WTC11 (cell line): ENCODE data around the gene CCNF. TPM values are rescaled to one million over a fixed set of nuclear protein-coding genes. Genes with fewer than 3 reads are reported as not detected.

Experiments used
- CREM ChIP-seq: sonication (generic); formaldehyde crosslinking; IDR thresholded peaks from 2 replicates; pipeline ENCODE4 v1.8.1; 2022; ENCODE audit warnings: mild to moderate bottlenecking, missing genetic modification reagents, moderate library complexity
- ELF4 ChIP-seq: sonication (generic); formaldehyde crosslinking; IDR thresholded peaks from 2 replicates; pipeline ENCODE4 v1.8.1; 2022; ENCODE audit warnings: low read depth, mild to moderate bottlenecking, moderate library complexity, missing genetic modification reagents
- ESRRA ChIP-seq: sonication (generic); formaldehyde crosslinking; IDR thresholded peaks from 2 replicates; pipeline ENCODE4 v1.8.1; 2022; ENCODE audit warnings: mild to moderate bottlenecking, missing genetic modification reagents, borderline replicate concordance
- ETV6 ChIP-seq: sonication (generic); formaldehyde crosslinking; IDR thresholded peaks from 2 replicates; pipeline ENCODE4 v1.8.1; 2022; ENCODE audit warnings: mild to moderate bottlenecking, missing genetic modification reagents
- FOXP1 ChIP-seq: sonication (generic); formaldehyde crosslinking; IDR thresholded peaks from 2 replicates; pipeline ENCODE4 v1.8.0; 2022; ENCODE audit warnings: missing genetic modification reagents, mild to moderate bottlenecking, moderate library complexity, borderline replicate concordance
- NFYB ChIP-seq: sonication (generic); formaldehyde crosslinking; conservative IDR thresholded peaks from 2 replicates; pipeline ENCODE4 v1.8.0; 2022; ENCODE audit warnings: low read depth, missing genetic modification reagents
- NR1H2 ChIP-seq: sonication (generic); formaldehyde crosslinking; IDR thresholded peaks from 2 replicates; pipeline ENCODE4 v1.9.0; 2021; ENCODE audit warnings: mild to moderate bottlenecking, moderate library complexity, missing genetic modification reagents
- OVOL2 ChIP-seq: fragments of 250-450 bp; sonication (Bioruptor Pico); IDR thresholded peaks from 2 replicates; pipeline ENCODE4 v1.9.0; 2021; ENCODE audit warnings: mild to moderate bottlenecking, borderline replicate concordance
- RELA ChIP-seq: sonication (generic); formaldehyde crosslinking; IDR thresholded peaks from 2 replicates; pipeline ENCODE4 v1.8.1; 2022; ENCODE audit warnings: missing genetic modification reagents, mild to moderate bottlenecking, borderline replicate concordance
- RORB ChIP-seq: fragments of 250-450 bp; sonication (Bioruptor Pico); IDR thresholded peaks from 2 replicates; pipeline ENCODE4 v1.9.0; 2021; ENCODE audit warnings: mild to moderate bottlenecking
- SMAD3 ChIP-seq: sonication (generic); formaldehyde crosslinking; IDR thresholded peaks from 2 replicates; pipeline ENCODE4 v1.8.0; 2022; ENCODE audit warnings: missing genetic modification reagents, mild to moderate bottlenecking, borderline replicate concordance
- SP1 ChIP-seq: sonication (generic); formaldehyde crosslinking; conservative IDR thresholded peaks from 2 replicates; pipeline ENCODE4 v1.8.1; 2022; ENCODE audit warnings: missing genetic modification reagents
- TCF7 ChIP-seq: sonication (generic); formaldehyde crosslinking; IDR thresholded peaks from 2 replicates; pipeline ENCODE4 v1.8.0; 2022; ENCODE audit warnings: mild to moderate bottlenecking, low read depth, missing genetic modification reagents, moderate library complexity
- TEAD1 ChIP-seq: sonication (generic); formaldehyde crosslinking; IDR thresholded peaks from 2 replicates; pipeline ENCODE4 v1.8.0; 2022; ENCODE audit warnings: mild to moderate bottlenecking, missing genetic modification reagents
- TEAD4 ChIP-seq: sonication (generic); formaldehyde crosslinking; IDR thresholded peaks from 2 replicates; pipeline ENCODE4 v1.8.0; 2022; ENCODE audit warnings: mild to moderate bottlenecking, missing genetic modification reagents
- ZNF121 ChIP-seq: sonication (generic); formaldehyde crosslinking; IDR thresholded peaks from 2 replicates; pipeline ENCODE4 v1.8.0; 2023; ENCODE audit warnings: missing genetic modification reagents
- ZNF219 ChIP-seq: sonication (generic); formaldehyde crosslinking; IDR thresholded peaks from 2 replicates; pipeline ENCODE4 v1.8.0; 2023; ENCODE audit warnings: missing genetic modification reagents, mild to moderate bottlenecking, borderline replicate concordance
- ZNF317 ChIP-seq: sonication (generic); formaldehyde crosslinking; IDR thresholded peaks from 2 replicates; pipeline ENCODE4 v1.8.1; 2023; ENCODE audit warnings: low read depth, mild to moderate bottlenecking, moderate library complexity, missing genetic modification reagents, borderline replicate concordance
- total RNA-seq: library from RNA; stranded (reverse); gene quantifications from 3 replicates; pipeline ENCODE4 v1.2.3, GENCODE V29; 2021
- TF ChIP-seq, protein P1 (sequence below): sonication (generic); formaldehyde crosslinking; IDR thresholded peaks from 2 replicates; pipeline ENCODE4 v1.8.1; 2022; ENCODE audit warnings: mild to moderate bottlenecking, missing genetic modification reagents, moderate library complexity, borderline replicate concordance
- TF ChIP-seq, protein P2 (sequence below): sonication (generic); formaldehyde crosslinking; IDR thresholded peaks from 2 replicates; pipeline ENCODE4 v1.8.1; 2023; ENCODE audit warnings: mild to moderate bottlenecking, missing genetic modification reagents, moderate library complexity
- TF ChIP-seq, protein P3 (sequence below): sonication (generic); formaldehyde crosslinking; IDR thresholded peaks from 2 replicates; pipeline ENCODE4 v1.8.0; 2022; ENCODE audit warnings: mild to moderate bottlenecking, missing genetic modification reagents
- TF ChIP-seq, protein P4 (sequence below): sonication (generic); formaldehyde crosslinking; IDR thresholded peaks from 2 replicates; pipeline ENCODE4 v1.8.0; 2023; ENCODE audit warnings: mild to moderate bottlenecking, missing genetic modification reagents
- TF ChIP-seq, protein P5 (sequence below): sonication (generic); formaldehyde crosslinking; IDR thresholded peaks from 2 replicates; pipeline ENCODE4 v1.8.0; 2022; ENCODE audit warnings: mild to moderate bottlenecking, missing genetic modification reagents
- TF ChIP-seq, protein P6 (sequence below): sonication (generic); formaldehyde crosslinking; IDR thresholded peaks from 2 replicates; pipeline ENCODE4 v1.8.1; 2022; ENCODE audit warnings: low read depth, missing genetic modification reagents, borderline replicate concordance
- TF ChIP-seq, protein P7 (sequence below): sonication (generic); formaldehyde crosslinking; IDR thresholded peaks from 2 replicates; pipeline ENCODE4 v1.8.0; 2022; ENCODE audit warnings: missing genetic modification reagents
- TF ChIP-seq, protein P8 (sequence below): fragments of 250-450 bp; sonication (Bioruptor Pico); IDR thresholded peaks from 2 replicates; pipeline ENCODE4 v1.9.0; 2021; ENCODE audit warnings: mild to moderate bottlenecking

Gene CCNF
- total RNA-seq, 1 experiment from 2014 or later, result 65.7 TPM

DNA sequence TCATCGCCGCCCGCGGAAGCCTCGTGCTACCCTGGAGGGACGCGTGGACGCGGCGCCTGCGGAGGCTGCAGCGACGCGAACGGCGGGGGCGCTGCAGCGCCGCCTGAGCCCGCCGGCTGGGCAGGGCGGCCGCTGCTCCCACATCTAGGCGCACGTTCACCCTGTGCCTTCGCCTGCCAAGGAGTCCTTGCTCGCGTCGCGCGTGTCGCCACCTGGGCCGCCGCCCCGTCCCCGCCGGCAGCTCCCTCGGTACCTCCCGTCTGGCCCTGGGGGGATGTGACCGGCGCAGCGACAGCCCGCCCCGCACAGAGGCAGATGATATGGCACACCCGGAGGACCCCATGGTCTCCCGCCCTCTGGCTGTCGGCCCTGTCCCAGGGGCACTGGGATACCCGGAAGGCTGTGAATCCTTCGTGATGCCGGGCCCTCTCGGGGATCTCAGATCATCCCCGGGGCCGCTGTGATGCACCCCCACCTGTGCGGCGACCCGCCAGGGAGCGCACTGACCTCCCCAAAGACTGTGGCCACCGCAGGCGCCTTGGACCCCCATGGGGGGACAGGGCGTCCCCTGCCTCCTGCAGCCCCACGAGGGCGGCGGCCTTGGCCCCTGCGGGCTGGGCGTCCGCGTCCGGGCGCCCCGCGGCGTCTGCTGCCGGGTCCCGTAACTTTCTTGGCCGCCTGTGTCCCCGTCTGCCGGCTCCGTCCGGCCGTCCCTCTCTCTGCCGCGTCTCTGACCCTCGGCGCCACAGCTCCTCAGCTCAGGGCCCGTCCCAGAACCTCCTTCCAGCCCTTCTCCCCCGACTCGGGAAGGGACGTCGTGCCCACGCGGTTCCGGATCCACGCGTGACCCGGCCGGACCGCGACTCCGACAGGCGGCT, 45.0 kb downstream of the CCNF start (continued):
- TF ChIP-seq, protein P1, sequence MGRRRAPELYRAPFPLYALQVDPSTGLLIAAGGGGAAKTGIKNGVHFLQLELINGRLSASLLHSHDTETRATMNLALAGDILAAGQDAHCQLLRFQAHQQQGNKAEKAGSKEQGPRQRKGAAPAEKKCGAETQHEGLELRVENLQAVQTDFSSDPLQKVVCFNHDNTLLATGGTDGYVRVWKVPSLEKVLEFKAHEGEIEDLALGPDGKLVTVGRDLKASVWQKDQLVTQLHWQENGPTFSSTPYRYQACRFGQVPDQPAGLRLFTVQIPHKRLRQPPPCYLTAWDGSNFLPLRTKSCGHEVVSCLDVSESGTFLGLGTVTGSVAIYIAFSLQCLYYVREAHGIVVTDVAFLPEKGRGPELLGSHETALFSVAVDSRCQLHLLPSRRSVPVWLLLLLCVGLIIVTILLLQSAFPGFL, result no peak
- TF ChIP-seq CREM (no peak), SP1 (no peak; the same call in 1 of the 2 replicates), ESRRA (CRISPR knock-in tag) (no peak; the same call in 1 of the 2 replicates), ELF4 (CRISPR knock-in tag) (no peak), RELA (peak; percentile 73), TEAD1 (CRISPR knock-in tag) (no peak), ZNF121 (CRISPR knock-in tag) (no peak), NR1H2 (no peak), NFYB (CRISPR knock-in tag) (no peak), TEAD4 (CRISPR knock-in tag) (no peak), ZNF219 (CRISPR knock-in tag) (no peak), OVOL2 (CRISPR knock-in tag) (no peak), ETV6 (CRISPR knock-in tag) (peak; percentile 55; the same call in 1 of the 2 replicates), TCF7 (CRISPR knock-in tag) (no peak), SMAD3 (CRISPR knock-in tag) (no peak), ZNF317 (CRISPR knock-in tag) (0 out of 2 replicates have a peak, but pooled peaks have one; percentile 7), RORB (CRISPR knock-in tag) (no peak), FOXP1 (CRISPR knock-in tag) (no peak; the same call in 1 of the 2 replicates)
- TF ChIP-seq, protein P2, sequence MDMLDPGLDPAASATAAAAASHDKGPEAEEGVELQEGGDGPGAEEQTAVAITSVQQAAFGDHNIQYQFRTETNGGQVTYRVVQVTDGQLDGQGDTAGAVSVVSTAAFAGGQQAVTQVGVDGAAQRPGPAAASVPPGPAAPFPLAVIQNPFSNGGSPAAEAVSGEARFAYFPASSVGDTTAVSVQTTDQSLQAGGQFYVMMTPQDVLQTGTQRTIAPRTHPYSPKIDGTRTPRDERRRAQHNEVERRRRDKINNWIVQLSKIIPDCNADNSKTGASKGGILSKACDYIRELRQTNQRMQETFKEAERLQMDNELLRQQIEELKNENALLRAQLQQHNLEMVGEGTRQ (CRISPR knock-in tag), result no peak; the same call in 1 of the 2 replicates
- TF ChIP-seq, protein P3, sequence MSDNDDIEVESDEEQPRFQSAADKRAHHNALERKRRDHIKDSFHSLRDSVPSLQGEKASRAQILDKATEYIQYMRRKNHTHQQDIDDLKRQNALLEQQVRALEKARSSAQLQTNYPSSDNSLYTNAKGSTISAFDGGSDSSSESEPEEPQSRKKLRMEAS, result peak; percentile 55; the same call in 1 of the 2 replicates
- TF ChIP-seq, protein P4, sequence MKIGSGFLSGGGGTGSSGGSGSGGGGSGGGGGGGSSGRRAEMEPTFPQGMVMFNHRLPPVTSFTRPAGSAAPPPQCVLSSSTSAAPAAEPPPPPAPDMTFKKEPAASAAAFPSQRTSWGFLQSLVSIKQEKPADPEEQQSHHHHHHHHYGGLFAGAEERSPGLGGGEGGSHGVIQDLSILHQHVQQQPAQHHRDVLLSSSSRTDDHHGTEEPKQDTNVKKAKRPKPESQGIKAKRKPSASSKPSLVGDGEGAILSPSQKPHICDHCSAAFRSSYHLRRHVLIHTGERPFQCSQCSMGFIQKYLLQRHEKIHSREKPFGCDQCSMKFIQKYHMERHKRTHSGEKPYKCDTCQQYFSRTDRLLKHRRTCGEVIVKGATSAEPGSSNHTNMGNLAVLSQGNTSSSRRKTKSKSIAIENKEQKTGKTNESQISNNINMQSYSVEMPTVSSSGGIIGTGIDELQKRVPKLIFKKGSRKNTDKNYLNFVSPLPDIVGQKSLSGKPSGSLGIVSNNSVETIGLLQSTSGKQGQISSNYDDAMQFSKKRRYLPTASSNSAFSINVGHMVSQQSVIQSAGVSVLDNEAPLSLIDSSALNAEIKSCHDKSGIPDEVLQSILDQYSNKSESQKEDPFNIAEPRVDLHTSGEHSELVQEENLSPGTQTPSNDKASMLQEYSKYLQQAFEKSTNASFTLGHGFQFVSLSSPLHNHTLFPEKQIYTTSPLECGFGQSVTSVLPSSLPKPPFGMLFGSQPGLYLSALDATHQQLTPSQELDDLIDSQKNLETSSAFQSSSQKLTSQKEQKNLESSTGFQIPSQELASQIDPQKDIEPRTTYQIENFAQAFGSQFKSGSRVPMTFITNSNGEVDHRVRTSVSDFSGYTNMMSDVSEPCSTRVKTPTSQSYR (CRISPR knock-in tag), result no peak
- TF ChIP-seq, protein P5, sequence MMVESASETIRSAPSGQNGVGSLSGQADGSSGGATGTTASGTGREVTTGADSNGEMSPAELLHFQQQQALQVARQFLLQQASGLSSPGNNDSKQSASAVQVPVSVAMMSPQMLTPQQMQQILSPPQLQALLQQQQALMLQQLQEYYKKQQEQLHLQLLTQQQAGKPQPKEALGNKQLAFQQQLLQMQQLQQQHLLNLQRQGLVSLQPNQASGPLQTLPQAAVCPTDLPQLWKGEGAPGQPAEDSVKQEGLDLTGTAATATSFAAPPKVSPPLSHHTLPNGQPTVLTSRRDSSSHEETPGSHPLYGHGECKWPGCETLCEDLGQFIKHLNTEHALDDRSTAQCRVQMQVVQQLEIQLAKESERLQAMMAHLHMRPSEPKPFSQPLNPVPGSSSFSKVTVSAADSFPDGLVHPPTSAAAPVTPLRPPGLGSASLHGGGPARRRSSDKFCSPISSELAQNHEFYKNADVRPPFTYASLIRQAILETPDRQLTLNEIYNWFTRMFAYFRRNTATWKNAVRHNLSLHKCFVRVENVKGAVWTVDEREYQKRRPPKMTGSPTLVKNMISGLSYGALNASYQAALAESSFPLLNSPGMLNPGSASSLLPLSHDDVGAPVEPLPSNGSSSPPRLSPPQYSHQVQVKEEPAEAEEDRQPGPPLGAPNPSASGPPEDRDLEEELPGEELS (CRISPR knock-in tag), result no peak
- TF ChIP-seq, protein P6, sequence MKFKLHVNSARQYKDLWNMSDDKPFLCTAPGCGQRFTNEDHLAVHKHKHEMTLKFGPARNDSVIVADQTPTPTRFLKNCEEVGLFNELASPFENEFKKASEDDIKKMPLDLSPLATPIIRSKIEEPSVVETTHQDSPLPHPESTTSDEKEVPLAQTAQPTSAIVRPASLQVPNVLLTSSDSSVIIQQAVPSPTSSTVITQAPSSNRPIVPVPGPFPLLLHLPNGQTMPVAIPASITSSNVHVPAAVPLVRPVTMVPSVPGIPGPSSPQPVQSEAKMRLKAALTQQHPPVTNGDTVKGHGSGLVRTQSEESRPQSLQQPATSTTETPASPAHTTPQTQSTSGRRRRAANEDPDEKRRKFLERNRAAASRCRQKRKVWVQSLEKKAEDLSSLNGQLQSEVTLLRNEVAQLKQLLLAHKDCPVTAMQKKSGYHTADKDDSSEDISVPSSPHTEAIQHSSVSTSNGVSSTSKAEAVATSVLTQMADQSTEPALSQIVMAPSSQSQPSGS (CRISPR knock-in tag), result no peak
- TF ChIP-seq, protein P7, sequence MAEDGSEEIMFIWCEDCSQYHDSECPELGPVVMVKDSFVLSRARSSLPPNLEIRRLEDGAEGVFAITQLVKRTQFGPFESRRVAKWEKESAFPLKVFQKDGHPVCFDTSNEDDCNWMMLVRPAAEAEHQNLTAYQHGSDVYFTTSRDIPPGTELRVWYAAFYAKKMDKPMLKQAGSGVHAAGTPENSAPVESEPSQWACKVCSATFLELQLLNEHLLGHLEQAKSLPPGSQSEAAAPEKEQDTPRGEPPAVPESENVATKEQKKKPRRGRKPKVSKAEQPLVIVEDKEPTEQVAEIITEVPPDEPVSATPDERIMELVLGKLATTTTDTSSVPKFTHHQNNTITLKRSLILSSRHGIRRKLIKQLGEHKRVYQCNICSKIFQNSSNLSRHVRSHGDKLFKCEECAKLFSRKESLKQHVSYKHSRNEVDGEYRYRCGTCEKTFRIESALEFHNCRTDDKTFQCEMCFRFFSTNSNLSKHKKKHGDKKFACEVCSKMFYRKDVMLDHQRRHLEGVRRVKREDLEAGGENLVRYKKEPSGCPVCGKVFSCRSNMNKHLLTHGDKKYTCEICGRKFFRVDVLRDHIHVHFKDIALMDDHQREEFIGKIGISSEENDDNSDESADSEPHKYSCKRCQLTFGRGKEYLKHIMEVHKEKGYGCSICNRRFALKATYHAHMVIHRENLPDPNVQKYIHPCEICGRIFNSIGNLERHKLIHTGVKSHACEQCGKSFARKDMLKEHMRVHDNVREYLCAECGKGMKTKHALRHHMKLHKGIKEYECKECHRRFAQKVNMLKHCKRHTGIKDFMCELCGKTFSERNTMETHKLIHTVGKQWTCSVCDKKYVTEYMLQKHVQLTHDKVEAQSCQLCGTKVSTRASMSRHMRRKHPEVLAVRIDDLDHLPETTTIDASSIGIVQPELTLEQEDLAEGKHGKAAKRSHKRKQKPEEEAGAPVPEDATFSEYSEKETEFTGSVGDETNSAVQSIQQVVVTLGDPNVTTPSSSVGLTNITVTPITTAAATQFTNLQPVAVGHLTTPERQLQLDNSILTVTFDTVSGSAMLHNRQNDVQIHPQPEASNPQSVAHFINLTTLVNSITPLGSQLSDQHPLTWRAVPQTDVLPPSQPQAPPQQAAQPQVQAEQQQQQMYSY, result no peak
- TF ChIP-seq, protein P8, sequence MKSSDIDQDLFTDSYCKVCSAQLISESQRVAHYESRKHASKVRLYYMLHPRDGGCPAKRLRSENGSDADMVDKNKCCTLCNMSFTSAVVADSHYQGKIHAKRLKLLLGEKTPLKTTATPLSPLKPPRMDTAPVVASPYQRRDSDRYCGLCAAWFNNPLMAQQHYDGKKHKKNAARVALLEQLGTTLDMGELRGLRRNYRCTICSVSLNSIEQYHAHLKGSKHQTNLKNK (CRISPR knock-in tag), result no peak
